C4-2B (cell line): ENCODE results near the gene NFIA.

Experiments used
- CTCF ChIP-seq: fragments of 450-650 bp; conservative IDR thresholded peaks from 2 replicates; pipeline ENCODE4 v1.5.1; 2017; ENCODE audit warnings: mild to moderate bottlenecking
- ZFX ChIP-seq: fragments of 450-650 bp; IDR thresholded peaks from 2 replicates; pipeline ENCODE4 v1.6.1; 2017

- no peak for TF ChIP-seq CTCF
- TF ChIP-seq ZFX, result no peak
These were observed 262.3 kb downstream of the NFIA start for GRCh38 chr1:61344696-61345095.
